Left lung (tissue), 10 donors: Measurements from ENCODE around the gene GCDH. TPM values are rescaled to one million over a fixed set of nuclear protein-coding genes. Genes with fewer than 3 reads are reported as not detected.

Experiments used
- ATAC-seq: fragments of 200-7000 bp; cut with Tn5 transposase; one replicate; pipeline ENCODE4 v1.9.1; 2020; ENCODE audit warnings: moderate library complexity
- DNase-seq, 4 donors: peaks; one replicate each; pipeline ENCODE4 v3.0.0-alpha.2; 2013 to 2020
- H3K27ac ChIP-seq, 2 donors: fragments of 200-600 bp; sonication (generic) in 1 of 2; one replicate each; pipeline versions ENCODE4 v1.5.0 to v1.8.0; 2020 to 2021
- H3K27me3 ChIP-seq, 2 donors: fragments of 200-600 bp; sonication (generic) in 1 of 2; one replicate each; pipeline versions ENCODE4 v1.5.0 to v1.8.0; 2020 to 2021
- H3K36me3 ChIP-seq, 2 donors: fragments of 200-600 bp; sonication (generic) in 1 of 2; one replicate each; pipeline versions ENCODE4 v1.5.0 to v1.8.0; 2020 to 2021
- H3K4me1 ChIP-seq, 2 donors: fragments of 200-600 bp; one replicate each; pipeline ENCODE4 v1.8.0; 2021
- H3K4me3 ChIP-seq, 2 donors: fragments of 200-600 bp; sonication (generic) in 1 of 2; one replicate each; pipeline versions ENCODE4 v1.5.0 to v1.8.0; 2020 to 2021; ENCODE audit warnings: mild to moderate bottlenecking in 1 of 2
- H3K9me3 ChIP-seq, 2 donors: fragments of 200-600 bp; sonication (generic) in 1 of 2; one replicate each; pipeline versions ENCODE4 v1.5.0 to v1.8.0; 2020 to 2021
- CTCF ChIP-seq, 2 donors: fragments of 200-600 bp; sonication (generic) in 1 of 2; IDR thresholded peaks; one replicate each; pipeline versions ENCODE4 v1.5.0 to v1.8.0; 2021; ENCODE audit warnings: antibody characterized with exemption in 2 of 2
- intact Hi-C, 2 donors: fragments of 100-400 bp; cut with DNase I; formaldehyde crosslinking; loops; one replicate each; pipeline versions ENCODE4 v1.11.2 to v1.14.2; 2022
- polyA plus RNA-seq, 6 donors: library from polyadenylated mRNA; unstranded; fragments of 120-200 nt; gene quantifications; one replicate each; pipeline ENCODE4 v1.2.1, GENCODE V29; 2013; ENCODE audit not compliant: insufficient read length in 6 of 6
- total RNA-seq, 2 donors: library from RNA; stranded (reverse); fragmentation: NEBNext Ultra II Directional; extraction: Animal tissue kit (Norgen Biotek cat#: 25700); gene quantifications; one replicate each; pipeline ENCODE4 v1.2.1, GENCODE V29; 2021
- donor health status: DM: no; HTN: yes; CAD: no.
- donor health status: DM: no; HTN: no; CAD: no.

GCDH gene
- total and polyA plus RNA-seq, 8 donors, result 23.6 to 29.2 (median 26.9) TPM

GRCh38 chr19:12937093-12937926 lies 46.4 kb downstream of the GCDH start:
- TF ChIP-seq CTCF (IDR thresholded peaks at IDR 0.05), result no peak
- ATAC-seq (no peak), DNase-seq (peak in 1 of 4 donors; percentile 73)
- peaks cover 4 to 32% of the 10 kb centered on the region in 2 donors for H3K36me3 ChIP-seq
- H3K4me1 ChIP-seq, result peaks cover 34 to 61% of the 10 kb centered on the region in 2 donors
- intact Hi-C loops, result no loop called here
- H3K27me3 ChIP-seq, result no peaks in the 10 kb centered on the region
- H3K4me3 ChIP-seq, result peak overlapping the region; percentile 89 to 100
- H3K9me3 ChIP-seq, result no peaks in the 10 kb centered on the region
- H3K27ac ChIP-seq, result peak overlapping the region; percentile 76 to 93

- H3K27me3 ChIP-seq, result no peaks in the 10 kb centered on the region
- ATAC-seq (peak; percentile 89), DNase-seq (peak; percentile 98 to 99 (median 99))
- intact Hi-C loops, result no loop called here
- H3K9me3 ChIP-seq, result no peaks in the 10 kb centered on the region
- no peak for TF ChIP-seq CTCF (IDR thresholded peaks at IDR 0.05)
- H3K36me3 ChIP-seq, result peaks cover 4 to 41% of the 10 kb centered on the region in 2 donors
- peaks cover 28 to 61% of the 10 kb centered on the region in 2 donors for H3K4me1 ChIP-seq
- peak within 1 kb of the TSS; percentile 89 to 100 for H3K4me3 ChIP-seq
- peak within 1 kb of the TSS; percentile 87 to 93 for H3K27ac ChIP-seq
Observed at GRCh38 chr19:12937927-12938778, 47.2 kb downstream of the GCDH start, which contains the start of gene CALR. Gene CALR, plus strand, starts transcription at chr19:12938609. Its CDS starts 71 bp downstream, at chr19:12938680.

GRCh38 chr19:12938779-12939601 lies 48.0 kb downstream of the GCDH start:
- H3K4me3 ChIP-seq, result peak overlapping the region; percentile 89 to 100
- DNase-seq, result no peak

GRCh38 chr19:12939975-12940423 lies 49.0 kb downstream of the GCDH start:
- peaks cover 4 to 59% of the 10 kb centered on the region in 2 donors for H3K36me3 ChIP-seq
- ATAC-seq, result no peak
- no peak for TF ChIP-seq CTCF (IDR thresholded peaks at IDR 0.05)
- peaks cover 31 to 74% of the 10 kb centered on the region in 2 donors for H3K4me1 ChIP-seq
- intact Hi-C loops, result no loop called here
- no peaks in the 10 kb centered on the region for H3K27me3 ChIP-seq
- H3K27ac ChIP-seq, result peak overlapping the region in 1 of 2 donors; percentile 93
- H3K9me3 ChIP-seq, result no peaks in the 10 kb centered on the region
- peak overlapping the region; percentile 89 to 100 for H3K4me3 ChIP-seq
- DNase-seq, result no peak

More at GRCh38 chr19:12938779-12939601, 48.0 kb downstream of the GCDH start:
- ATAC-seq, result peak; percentile 25
- intact Hi-C loops, result no loop called here
- H3K27ac ChIP-seq, result peak overlapping the region; percentile 87 to 93
- H3K4me1 ChIP-seq, result peaks cover 31 to 67% of the 10 kb centered on the region in 2 donors
- peaks cover 4 to 49% of the 10 kb centered on the region in 2 donors for H3K36me3 ChIP-seq
- no peaks in the 10 kb centered on the region for H3K9me3 ChIP-seq
- TF ChIP-seq CTCF (IDR thresholded peaks at IDR 0.05), result peak in 1 of 2 donors; percentile 9
- H3K27me3 ChIP-seq, result no peaks in the 10 kb centered on the region
